Panc1 (cell line): ENCODE results near the gene ABCC12. TPM values are rescaled to one million over a fixed set of nuclear protein-coding genes. Genes with fewer than 3 reads are reported as not detected.

Source experiments
- ATAC-seq: fragments of 200-7000 bp; cut with Tn5 transposase; 2 replicates; pipeline ENCODE4 v1.9.1; 2020; ENCODE audit warnings: mild to moderate bottlenecking, moderate library complexity
- BruUV-seq: library from RNA; stranded (reverse); fragments of 400-500 nt; replicated peaks from 2 replicates; lab custom pipeline; 2021; lab: Mats Ljungman, UMichigan
- CTCF ChIA-PET: fragments of 300-600 bp; sonication (Branson Sonifier 250); formaldehyde crosslinking; loops from one replicate; lab custom pipeline; 2022; ENCODE audit warnings: antibody characterized with exemption; lab: Charles Lee
- POLR2A ChIA-PET: fragments of 300-600 bp; sonication (Branson Sonifier 250); formaldehyde crosslinking; loops from one replicate; lab custom pipeline; 2022; ENCODE audit warnings: antibody characterized with exemption; lab: Charles Lee
- DNase-seq: peaks from one replicate; pipeline ENCODE4 v3.0.0-alpha.2; 2010; ENCODE audit warnings: low read depth, low spot score
- H3K27ac ChIP-seq: 2 replicates; pipeline ENCODE4 v1.5.1; 2011; ENCODE audit warnings: mild to moderate bottlenecking, low read length, inconsistent platforms
- H3K27me3 ChIP-seq: fragments of 200-500 bp; sonication (Bioruptor generic); 2 replicates; pipeline ENCODE4 v1.6.0; 2014; ENCODE audit warnings: low read length, inconsistent platforms; ENCODE audit not compliant: control insufficient read depth, insufficient read depth
- H3K36me3 ChIP-seq: fragments of 200-500 bp; sonication (Bioruptor generic); 2 replicates; pipeline ENCODE4 v1.5.1; 2014; ENCODE audit warnings: inconsistent platforms, mild to moderate bottlenecking, low read length, moderate library complexity; ENCODE audit not compliant: control insufficient read depth, insufficient read depth
- H3K4me1 ChIP-seq: 2 replicates; pipeline ENCODE4 v1.5.1; 2011; ENCODE audit warnings: inconsistent platforms, mild to moderate bottlenecking, low read length, moderate library complexity; ENCODE audit not compliant: control insufficient read depth, insufficient read depth
- H3K4me3 ChIP-seq, 2 experiments: 2 replicates each; pipeline ENCODE4 v1.5.1; 2011 to 2012; ENCODE audit warnings: low read depth in 2 of 2, low read length in 2 of 2, mild to moderate bottlenecking in 2 of 2, inconsistent platforms in 1 of 2, moderate library complexity in 1 of 2
- H3K9me3 ChIP-seq: fragments of 200-500 bp; sonication (Bioruptor generic); 2 replicates; pipeline ENCODE4 v1.5.1; 2014; ENCODE audit warnings: low read depth, mild to moderate bottlenecking, inconsistent platforms, low read length, moderate library complexity; ENCODE audit not compliant: control insufficient read depth, insufficient read depth
- POLR2AphosphoS5 ChIP-seq: IDR thresholded peaks from 2 replicates; pipeline ENCODE4 v1.6.1; 2012; ENCODE audit warnings: mild to moderate bottlenecking, low read depth, low read length, moderate library complexity
- SIN3A ChIP-seq: IDR thresholded peaks from 2 replicates; pipeline ENCODE4 v1.6.1; 2012; ENCODE audit warnings: low read depth, mild to moderate bottlenecking, low read length, moderate library complexity, borderline replicate concordance; ENCODE audit not compliant: insufficient read depth
- TCF7L2 ChIP-seq: IDR thresholded peaks from 2 replicates; pipeline ENCODE4 v1.6.1; 2011; ENCODE audit warnings: mild to moderate bottlenecking, low read depth, low read length, inconsistent platforms
- in situ Hi-C: cut with HindIII; loops from 2 replicates; pipeline ENCODE4 v1.10.0; 2016; ENCODE audit warnings: low sequenced_read_pairs, low pct_unique_long_range_greater_than_20kb
- intact Hi-C: fragments of 100-400 bp; cut with micrococcal nuclease; formaldehyde crosslinking; loops from one replicate; pipeline ENCODE4 v1.10.0; 2022; ENCODE audit not compliant: unreplicated experiment
- total RNA-seq: library from RNA; stranded (reverse); gene quantifications from one replicate; pipeline ENCODE4 v1.2.1, GENCODE V29; 2021; ENCODE audit not compliant: unreplicated experiment
- TF ChIP-seq, protein P1 (sequence below): fragments of 450-650 bp; IDR thresholded peaks from 2 replicates; pipeline ENCODE4 v1.5.1; 2017; ENCODE audit warnings: mild to moderate bottlenecking
- TF ChIP-seq, protein P2 (sequence below), 2 experiments: IDR thresholded peaks; 2 replicates each; pipeline ENCODE4 v1.6.1; 2011 to 2012; ENCODE audit warnings: low read depth in 2 of 2, control low read depth in 1 of 2, low read length in 1 of 2, mild to moderate bottlenecking in 1 of 2, moderate library complexity in 1 of 2; ENCODE audit not compliant: insufficient read depth in 1 of 2

ABCC12 gene
- total RNA-seq, 1 experiment from 2014 or later, result not detected

DNA sequence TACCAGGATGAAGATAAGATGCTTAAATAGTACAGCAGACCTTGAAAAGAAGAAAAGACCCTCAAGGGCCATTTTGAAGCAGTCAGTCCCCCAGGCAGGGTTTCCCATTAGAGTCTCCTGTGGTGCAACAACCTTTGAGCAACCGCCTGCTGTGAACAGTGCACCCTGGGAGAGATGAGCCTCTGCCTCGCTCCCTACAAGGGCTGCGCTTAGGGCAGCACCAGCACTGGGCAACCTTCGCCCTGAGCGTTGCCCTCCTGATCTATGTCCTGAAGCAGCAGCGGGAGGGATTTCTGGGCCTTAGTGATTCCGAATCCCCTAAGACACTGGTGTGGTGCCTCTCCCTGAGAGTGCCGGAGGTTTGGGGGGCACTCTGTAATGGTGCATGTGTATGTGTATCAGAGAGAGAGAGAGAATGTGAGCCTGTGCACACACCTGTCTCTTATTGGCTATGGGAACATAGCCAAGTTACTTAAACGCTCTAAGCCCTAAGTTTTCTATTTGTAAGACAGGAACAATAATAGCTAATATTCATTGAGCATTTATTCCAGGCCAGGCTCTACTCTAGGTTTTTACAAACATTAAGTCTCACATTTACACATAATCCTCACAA lies 25.2 kb upstream of the ABCC12 start:
- TF ChIP-seq SIN3A, result no peak
- TF ChIP-seq, protein P1, sequence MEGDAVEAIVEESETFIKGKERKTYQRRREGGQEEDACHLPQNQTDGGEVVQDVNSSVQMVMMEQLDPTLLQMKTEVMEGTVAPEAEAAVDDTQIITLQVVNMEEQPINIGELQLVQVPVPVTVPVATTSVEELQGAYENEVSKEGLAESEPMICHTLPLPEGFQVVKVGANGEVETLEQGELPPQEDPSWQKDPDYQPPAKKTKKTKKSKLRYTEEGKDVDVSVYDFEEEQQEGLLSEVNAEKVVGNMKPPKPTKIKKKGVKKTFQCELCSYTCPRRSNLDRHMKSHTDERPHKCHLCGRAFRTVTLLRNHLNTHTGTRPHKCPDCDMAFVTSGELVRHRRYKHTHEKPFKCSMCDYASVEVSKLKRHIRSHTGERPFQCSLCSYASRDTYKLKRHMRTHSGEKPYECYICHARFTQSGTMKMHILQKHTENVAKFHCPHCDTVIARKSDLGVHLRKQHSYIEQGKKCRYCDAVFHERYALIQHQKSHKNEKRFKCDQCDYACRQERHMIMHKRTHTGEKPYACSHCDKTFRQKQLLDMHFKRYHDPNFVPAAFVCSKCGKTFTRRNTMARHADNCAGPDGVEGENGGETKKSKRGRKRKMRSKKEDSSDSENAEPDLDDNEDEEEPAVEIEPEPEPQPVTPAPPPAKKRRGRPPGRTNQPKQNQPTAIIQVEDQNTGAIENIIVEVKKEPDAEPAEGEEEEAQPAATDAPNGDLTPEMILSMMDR, result no peak
- TF ChIP-seq, protein P2, sequence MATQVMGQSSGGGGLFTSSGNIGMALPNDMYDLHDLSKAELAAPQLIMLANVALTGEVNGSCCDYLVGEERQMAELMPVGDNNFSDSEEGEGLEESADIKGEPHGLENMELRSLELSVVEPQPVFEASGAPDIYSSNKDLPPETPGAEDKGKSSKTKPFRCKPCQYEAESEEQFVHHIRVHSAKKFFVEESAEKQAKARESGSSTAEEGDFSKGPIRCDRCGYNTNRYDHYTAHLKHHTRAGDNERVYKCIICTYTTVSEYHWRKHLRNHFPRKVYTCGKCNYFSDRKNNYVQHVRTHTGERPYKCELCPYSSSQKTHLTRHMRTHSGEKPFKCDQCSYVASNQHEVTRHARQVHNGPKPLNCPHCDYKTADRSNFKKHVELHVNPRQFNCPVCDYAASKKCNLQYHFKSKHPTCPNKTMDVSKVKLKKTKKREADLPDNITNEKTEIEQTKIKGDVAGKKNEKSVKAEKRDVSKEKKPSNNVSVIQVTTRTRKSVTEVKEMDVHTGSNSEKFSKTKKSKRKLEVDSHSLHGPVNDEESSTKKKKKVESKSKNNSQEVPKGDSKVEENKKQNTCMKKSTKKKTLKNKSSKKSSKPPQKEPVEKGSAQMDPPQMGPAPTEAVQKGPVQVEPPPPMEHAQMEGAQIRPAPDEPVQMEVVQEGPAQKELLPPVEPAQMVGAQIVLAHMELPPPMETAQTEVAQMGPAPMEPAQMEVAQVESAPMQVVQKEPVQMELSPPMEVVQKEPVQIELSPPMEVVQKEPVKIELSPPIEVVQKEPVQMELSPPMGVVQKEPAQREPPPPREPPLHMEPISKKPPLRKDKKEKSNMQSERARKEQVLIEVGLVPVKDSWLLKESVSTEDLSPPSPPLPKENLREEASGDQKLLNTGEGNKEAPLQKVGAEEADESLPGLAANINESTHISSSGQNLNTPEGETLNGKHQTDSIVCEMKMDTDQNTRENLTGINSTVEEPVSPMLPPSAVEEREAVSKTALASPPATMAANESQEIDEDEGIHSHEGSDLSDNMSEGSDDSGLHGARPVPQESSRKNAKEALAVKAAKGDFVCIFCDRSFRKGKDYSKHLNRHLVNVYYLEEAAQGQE (IDR thresholded peaks at IDR 0.05; ENCODE audit: insufficient read depth in 1 of 2, low read depth in 2 of 2, low read length in 1 of 2), result no peak
- no peak for TF ChIP-seq POLR2AphosphoS5
- TF ChIP-seq TCF7L2, result no peak
- CTCF ChIA-PET, result no interaction called here

DNA sequence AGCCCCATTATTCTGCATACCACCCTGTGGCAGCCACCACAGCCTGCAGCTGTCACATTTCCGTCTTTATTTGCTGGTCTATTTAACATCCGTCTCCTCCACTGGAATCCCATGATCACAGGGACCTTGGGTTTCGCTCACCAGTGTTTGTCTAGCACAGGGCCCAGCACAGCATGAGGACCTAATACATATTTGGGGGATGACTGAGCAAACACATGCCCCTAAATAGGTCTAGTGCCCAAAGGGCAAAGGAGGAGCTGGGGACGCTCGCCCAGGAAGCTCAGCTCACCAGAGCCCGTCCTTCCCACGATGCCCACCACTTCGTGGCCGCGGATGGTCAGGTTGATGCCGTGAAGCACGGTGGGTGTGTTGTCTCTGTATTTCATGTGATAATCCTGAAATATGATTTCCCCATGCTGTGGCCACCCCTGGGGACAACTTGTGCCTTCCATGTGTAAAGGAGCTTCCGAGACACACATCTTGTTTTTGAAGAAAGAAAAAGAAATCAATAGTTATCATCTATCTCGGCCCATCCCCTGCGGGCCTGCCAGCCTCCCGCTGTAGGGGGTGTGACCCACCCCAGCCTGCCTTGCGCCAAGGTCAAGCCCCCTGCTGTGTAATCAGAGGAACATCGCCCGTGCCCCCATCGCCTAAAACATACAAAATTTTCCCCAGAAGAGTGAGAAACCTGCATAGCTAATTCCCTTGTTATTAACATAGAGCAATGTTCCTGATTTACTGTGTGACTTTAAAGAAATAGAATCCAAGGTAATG lies 21.0 kb upstream of the ABCC12 start:
- no peaks in the 10 kb centered on the region for H3K36me3 ChIP-seq
- POLR2A ChIA-PET, result no interaction called here
- ATAC-seq (no peak), DNase-seq (no peak)
- no peak overlapping the region for H3K27ac ChIP-seq
- in situ Hi-C loops, result no loop called here
- no peak overlapping the region for H3K4me3 ChIP-seq
- CTCF ChIA-PET, result no interaction called here
- no peak for TF ChIP-seq POLR2AphosphoS5
- TF ChIP-seq SIN3A, result no peak
- TF ChIP-seq, protein P1, result no peak
- TF ChIP-seq, protein P2 (IDR thresholded peaks at IDR 0.05; ENCODE audit: insufficient read depth in 1 of 2, low read depth in 2 of 2, low read length in 1 of 2), result no peak
- TF ChIP-seq TCF7L2, result no peak
- intact Hi-C loops, result no loop called here
- H3K9me3 ChIP-seq, result no peaks in the 10 kb centered on the region
- no peaks in the 10 kb centered on the region for H3K4me1 ChIP-seq
- H3K27me3 ChIP-seq, result no peaks in the 10 kb centered on the region
- BruUV-seq, result no TSS peak

More for the DNA sequence above, 25.2 kb upstream of the ABCC12 start:
- intact Hi-C loops, result no loop called here
- in situ Hi-C loops, result no loop called here
- no peak for ATAC-seq
- Histone ChIP-seq H3K4me1 (no peaks in the 10 kb centered on the region), H3K36me3 (no peaks in the 10 kb centered on the region), H3K4me3 (no peak overlapping the region), H3K27me3 (no peaks in the 10 kb centered on the region), H3K27ac (no peak overlapping the region), H3K9me3 (no peaks in the 10 kb centered on the region)
- DNase-seq, result no peak
- BruUV-seq, result no TSS peak
- POLR2A ChIA-PET, result no interaction called here
